Colon (tissue), 2 donors: ENCODE results near the gene BOLA3.
"Not testable (repeated sequence)": the region's sequence is repeated elsewhere in the genome, so short reads cannot be mapped to it uniquely, and the experiment has no call there.

Experiments
- FAIRE-seq: peaks from 2 replicates; lab custom pipeline; 2012; peaks lifted over from hg19 to GRCh38; lab: Jason Lieb, UNC
- donor health status: control.
- donor health status: control.

Gene BOLA3

DNA sequence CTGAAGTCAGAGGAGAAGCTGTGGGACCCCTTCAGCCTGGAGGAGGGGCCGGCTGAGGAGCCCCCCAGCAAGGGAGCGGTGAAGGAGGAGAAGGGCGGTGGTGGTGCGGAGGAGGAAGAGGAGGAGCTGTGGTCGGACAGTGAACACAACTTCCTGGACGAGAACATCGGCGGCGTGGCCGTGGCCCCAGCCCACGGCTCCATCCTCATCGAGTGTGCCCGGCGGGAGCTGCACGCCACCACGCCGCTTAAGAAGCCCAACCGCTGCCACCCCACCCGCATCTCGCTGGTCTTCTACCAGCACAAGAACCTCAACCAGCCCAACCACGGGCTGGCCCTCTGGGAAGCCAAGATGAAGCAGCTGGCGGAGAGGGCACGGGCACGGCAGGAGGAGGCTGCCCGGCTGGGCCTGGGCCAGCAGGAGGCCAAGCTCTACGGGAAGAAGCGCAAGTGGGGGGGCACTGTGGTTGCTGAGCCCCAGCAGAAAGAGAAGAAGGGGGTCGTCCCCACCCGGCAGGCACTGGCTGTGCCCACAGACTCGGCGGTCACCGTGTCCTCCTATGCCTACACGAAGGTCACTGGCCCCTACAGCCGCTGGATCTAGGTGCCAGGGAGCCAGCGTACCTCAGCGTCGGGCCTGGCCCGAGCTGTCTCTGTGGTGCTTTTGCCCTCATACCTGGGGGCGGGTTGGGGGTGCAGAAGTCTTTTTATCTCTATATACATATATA, 46.0 kb downstream of the BOLA3 start:
- no peak for FAIRE-seq

DNA sequence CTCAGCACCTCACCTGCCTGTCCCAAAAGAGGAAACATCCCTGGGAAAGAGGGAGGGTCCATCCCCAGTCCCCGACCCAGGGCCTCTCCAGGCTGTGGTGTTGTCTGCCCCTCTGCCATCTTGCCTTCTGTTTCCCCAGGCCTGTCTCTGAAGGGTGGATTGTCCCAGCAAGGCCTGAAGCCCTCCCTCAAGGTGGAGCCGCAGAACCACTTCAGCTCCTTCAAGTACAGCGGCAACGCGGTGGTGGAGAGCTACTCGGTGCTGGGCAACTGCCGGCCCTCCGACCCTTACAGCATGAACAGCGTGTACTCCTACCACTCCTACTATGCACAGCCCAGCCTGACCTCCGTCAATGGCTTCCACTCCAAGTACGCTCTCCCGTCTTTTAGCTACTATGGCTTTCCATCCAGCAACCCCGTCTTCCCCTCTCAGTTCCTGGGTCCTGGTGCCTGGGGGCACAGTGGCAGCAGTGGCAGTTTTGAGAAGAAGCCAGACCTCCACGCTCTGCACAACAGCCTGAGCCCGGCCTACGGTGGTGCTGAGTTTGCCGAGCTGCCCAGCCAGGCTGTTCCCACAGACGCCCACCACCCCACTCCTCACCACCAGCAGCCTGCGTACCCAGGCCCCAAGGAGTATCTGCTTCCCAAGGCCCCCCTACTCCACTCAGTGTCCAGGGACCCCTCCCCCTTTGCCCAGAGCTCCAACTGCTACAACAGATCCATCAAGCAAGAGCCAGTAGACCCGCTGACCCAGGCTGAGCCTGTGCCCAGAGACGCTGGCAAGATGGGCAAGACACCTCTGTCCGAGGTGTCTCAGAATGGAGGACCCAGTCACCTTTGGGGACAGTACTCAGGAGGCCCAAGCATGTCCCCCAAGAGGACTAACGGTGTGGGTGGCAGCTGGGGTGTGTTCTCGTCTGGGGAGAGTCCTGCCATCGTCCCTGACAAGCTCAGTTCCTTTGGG, 47.2 kb downstream of the BOLA3 start:
- no peak for FAIRE-seq

DNA sequence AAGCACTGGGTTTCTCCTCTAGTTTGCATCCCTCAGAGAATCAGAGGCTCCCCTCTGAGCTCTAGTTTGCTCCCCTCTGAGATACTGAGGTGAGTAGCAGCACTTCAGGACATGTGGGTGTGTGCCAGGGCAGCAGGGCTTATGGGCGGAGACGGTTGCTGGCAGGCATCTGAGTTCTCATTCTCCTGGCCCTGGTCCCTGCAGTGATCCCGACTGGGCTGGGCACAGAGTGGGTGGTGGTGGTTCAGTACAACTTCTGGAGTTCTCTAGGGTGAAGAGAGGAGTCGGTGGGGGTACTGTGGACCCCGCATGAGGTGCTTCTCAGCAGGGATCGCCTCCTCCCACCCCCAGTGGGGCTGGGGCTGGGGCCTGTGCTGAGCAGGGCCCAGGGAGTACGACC, 47.9 kb downstream of the BOLA3 start:
- no peak for FAIRE-seq

DNA sequence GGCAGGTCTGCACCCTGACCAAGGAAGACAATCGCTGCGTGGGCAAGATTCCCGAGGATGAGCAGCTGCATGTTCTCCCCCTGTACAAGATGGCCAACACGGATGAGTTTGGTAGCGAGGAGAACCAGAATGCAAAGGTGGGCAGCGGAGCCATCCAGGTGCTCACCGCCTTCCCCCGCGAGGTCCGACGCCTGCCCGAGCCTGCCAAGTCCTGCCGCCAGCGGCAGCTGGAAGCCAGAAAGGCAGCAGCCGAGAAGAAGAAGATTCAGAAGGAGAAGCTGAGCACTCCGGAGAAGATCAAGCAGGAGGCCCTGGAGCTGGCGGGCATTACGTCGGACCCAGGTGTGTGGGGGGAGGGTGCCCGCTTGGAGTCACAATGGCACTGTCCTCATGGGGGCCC, 48.4 kb downstream of the BOLA3 start:
- no peak for FAIRE-seq

DNA sequence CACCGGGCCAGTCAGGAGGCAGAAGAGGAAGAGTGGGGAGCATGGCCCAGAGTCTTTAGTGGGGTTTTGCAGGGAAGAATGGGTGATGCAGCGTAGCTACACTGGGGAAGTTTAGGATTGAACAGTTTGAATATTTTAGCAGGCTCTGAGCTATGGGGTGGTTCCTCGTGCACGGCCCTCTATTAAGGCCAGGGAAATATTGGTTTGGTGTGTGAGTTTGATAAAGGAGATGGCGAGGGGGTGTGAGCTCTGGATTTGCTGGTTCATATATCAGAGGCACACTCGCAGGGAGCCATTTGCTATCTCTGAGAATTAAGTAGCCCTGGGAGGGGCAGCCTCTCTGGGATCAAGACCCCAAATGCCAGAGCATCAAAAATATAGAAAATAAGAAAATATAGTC, 50.1 kb downstream of the BOLA3 start:
- FAIRE-seq, result no peak

DNA sequence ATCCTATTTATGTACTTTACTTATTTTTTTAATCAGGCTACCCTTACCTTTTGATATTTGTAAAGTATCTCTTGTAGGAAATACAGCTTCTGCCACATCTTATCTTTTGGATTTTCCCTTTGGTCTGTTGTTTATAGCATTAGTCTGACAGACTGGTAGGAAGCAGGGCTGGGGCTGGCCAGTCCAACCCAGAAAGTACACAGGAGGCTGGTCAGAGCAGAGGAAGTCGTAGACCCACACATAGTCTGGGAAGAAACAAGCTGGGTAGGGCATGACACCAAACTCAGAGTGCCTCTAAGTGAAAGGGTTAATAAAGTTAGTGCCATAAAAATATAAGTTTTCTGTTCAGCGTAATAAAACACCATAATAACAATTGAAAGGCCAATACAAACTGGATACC, 51.7 kb downstream of the BOLA3 start:
- peak; percentile 24 for FAIRE-seq

DNA sequence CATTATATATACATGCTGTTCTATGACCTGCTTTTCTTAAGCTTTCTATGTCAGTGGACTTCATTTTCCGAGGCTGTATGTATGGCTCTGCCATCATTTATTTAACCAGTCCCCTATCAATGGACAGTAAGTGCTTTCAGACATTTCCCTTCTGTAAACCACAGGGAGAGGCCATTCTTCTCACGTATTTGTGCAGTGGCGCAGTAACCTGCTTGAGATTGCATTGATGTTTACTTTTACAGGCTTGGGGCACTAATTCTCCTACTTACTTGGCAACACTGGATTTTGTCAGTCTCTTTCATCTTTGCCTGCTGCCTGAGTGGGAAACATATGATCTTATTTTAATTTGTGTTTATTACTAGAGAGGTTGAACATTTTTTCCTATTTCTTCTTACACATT, 52.1 kb downstream of the BOLA3 start:
- no peak for FAIRE-seq

DNA sequence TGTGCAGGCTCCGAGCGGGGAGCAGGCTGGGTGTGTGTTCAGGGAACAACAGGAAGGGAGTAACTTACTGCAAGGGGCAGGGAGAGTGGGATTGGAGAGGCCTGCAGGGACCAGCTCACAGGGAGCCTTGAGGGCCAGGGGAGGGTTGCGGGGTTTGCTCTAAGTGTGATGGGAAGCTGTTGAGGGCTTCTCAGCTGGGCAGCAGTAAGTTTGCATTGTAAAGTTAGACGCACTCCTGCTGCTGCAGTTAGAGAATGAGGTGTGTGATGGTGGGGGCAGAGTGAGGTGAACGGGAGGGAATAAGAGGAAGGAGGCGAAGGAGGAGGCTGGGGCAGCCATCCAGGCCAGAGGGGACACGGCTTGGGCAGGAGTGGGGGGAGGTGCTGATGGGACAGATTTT, 53.4 kb downstream of the BOLA3 start:
- no peak for FAIRE-seq

DNA sequence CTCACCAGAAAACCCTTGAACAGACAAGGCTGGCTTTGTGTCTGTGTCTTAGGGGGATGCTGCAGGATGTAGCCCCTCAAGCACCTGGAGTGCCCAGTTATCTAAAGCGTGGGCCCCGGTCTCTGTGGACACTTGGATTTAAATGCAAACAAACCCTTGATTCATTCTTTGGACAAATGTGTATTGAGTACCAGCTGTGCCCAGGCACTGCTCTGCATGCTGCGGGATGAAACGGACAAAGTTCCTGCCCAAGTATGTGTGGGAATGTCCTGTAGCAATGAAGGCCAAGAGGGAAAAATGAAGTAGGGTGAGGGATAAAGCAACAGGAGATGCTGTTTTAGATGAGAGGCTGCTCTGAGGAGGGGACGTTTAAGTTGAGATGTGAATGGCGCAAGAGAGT, 53.9 kb downstream of the BOLA3 start:
- no peak for FAIRE-seq

DNA sequence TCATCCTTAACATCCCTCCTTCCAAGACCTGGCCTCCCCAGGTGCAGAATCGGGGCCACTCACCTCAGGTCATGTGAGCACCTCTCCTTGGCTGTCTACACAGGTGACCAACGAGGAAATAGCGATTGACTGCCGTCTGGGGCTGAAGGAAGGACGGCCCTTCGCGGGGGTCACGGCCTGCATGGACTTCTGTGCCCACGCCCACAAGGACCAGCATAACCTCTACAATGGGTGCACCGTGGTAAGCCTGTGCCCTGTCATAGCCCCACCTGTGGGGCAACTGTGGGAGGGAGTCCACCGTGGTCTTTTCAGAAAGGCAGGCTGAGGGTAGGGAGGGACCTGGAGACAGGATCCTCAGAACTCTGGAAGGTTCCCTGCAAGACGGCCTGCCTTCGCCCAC, 54.3 kb downstream of the BOLA3 start:
- FAIRE-seq, result no peak

DNA sequence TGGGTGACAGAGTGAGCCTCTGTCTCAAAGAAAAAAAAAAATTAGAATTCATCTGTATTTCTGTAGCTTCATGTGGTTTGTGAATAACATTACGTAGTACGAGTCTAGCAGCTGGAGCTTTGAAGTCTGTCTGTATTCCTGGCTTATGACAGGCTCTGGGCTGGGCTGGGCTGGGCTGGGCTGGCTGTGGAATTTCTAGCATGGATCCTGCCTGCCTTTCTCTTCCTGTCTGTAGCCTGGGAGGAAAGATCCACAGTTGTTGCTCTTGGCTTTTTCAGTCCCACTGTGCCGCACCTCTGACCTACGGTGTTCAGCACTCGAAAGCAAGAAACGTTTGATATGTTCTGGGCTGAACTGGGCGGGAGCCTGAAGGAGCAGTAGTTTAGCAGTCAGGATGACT, 55.4 kb downstream of the BOLA3 start:
- FAIRE-seq, result no peak

DNA sequence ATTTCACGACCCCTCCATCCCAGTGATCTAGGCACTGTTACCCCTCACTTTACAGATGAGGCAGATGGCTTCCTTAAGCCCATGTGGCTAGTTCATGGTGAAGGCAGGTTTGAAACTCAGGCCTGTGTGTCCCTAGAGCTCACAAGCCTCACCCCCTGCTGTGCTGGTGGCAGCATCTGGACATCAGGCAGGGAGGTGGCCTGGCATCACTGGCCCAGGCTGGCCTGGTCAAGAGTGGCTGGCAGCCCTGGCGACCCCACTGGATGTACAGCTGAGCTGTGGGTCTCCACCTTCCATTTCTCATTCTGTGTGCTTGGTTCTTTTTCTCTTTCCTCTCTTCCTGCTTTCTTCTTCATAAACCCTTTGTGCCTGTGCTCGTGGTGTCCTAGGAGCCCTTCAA, 56.3 kb downstream of the BOLA3 start:
- no peak for FAIRE-seq

DNA sequence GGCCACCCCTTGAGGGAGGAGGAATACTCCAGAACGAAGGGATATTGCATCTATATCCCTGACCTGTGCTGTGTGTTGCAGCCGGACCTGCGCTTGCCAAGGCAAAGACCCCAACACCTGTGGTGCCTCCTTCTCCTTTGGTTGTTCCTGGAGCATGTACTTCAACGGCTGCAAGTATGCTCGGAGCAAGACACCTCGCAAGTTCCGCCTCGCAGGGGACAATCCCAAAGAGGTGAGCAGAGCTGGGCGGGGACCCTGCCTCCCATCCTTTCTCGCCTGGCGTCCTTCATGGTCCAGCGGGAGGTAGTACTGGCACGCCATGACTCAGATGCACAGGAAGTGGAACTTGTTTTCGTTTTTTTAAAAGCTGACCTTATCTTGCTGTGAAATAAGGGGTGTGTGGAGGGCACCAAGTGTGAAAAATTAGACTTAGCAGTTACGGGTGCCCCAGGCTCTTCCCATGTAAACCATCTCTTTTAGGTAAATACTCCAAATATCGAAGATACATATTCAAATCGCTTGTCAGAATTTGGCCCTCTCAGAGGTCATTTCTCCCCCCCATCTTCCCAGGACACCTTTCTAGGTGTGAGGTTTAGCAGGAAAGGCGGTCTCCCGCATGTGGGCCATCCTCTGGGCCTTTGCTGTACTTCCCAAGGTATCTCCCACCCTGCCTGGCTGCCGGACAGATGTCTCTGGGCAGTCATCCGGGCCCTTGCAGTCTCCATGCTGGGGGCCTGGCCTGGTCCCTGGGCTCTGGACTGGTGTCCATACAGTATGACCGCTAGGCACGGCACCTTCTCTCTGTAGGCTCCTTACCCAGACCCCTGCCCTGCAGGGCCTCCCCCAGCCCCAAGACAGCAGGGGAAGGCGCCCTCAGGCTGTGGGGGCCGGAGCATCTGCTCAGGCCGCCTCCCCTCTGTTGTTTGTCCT, 57.6 kb downstream of the BOLA3 start:
- no peak for FAIRE-seq

DNA sequence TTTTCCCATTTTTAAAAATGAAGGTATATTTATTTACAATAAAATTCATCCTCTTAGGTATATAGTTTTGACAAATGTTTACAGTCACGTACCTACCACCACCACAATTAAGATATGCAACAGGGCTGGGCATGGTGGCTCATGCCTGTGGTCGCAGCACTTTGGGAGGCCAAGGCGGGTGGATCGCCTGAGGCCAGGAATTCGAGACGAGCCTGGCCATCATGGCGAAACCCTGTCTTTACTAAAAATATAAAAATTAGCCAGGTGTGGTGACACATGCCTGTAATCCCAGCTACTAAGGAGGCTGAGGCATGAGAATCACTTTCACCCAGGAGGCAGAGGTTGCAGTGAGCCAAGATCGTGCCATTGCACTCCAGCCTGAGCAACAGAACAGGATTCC, 59.0 kb downstream of the BOLA3 start:
- FAIRE-seq, result not testable (repeated sequence)

DNA sequence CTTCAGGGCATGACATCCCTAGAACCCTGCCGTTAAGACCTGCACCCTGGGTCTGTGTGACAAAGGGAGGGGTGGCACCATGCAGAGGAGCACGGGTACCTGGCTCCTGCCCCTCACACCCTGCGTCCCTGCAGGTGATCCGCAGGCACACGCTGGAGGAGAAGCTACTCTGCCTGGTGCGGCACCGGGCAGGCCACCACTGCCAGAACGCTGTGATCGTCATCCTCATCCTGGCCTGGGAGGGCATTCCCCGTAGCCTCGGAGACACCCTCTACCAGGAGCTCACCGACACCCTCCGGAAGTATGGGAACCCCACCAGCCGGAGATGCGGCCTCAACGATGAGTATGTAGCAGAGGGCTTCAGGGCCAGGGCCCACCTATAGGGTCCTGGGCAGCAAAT, 60.0 kb downstream of the BOLA3 start:
- FAIRE-seq, result no peak

DNA sequence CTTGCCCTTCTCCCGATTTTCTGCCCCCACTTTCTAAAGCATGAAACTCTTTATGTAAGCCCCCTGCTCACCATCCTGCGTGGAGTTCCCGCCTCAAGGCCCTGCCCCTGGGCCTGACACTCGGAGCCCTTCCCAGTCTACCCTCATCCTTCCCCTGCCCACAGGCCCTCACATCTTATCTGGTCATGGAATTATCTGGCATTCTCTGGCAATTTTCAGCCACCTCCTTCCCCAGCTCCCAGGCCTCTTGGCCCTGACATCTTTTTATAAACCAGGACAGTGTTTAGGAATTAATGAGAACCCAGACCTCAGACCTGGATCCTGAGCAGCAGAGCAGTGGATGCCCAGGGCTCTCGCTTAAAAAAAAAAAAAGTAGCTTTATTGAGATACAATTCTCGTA, 61.7 kb downstream of the BOLA3 start:
- no peak for FAIRE-seq
